Activated gamma-delta T cell (primary cell): ENCODE data around the gene MACROD2.
"Not testable (repeated sequence)": the region's sequence is repeated elsewhere in the genome, so short reads cannot be mapped to it uniquely, and the experiment has no call there.

Source experiments
- DNase-seq: peaks from one replicate; lab custom pipeline; 2025; lab: John Stamatoyannopoulos, UW

Gene MACROD2

GRCh38 chr20:15958142-15958541 is 1962.8 kb downstream of the MACROD2 start:
- DNase-seq, result no peak

DNA sequence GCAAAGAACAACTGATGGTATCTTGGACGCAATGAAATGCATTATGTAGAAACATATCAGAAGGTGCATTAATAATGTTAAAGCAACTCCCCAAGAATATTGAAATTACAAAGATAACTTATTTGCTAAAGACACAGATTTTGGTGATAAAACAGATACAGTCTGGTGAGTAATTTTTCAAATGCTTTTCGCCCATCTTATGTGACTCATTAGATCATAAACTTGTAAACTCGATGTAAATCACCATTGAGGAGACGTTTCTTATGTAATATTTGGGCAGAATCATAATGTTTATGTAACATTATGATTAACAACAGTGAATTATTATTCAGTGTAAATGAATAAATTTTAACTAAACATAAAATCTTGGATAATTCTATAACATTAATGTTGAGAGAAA is 1969.8 kb downstream of the MACROD2 start:
- DNase-seq, result no peak

DNA sequence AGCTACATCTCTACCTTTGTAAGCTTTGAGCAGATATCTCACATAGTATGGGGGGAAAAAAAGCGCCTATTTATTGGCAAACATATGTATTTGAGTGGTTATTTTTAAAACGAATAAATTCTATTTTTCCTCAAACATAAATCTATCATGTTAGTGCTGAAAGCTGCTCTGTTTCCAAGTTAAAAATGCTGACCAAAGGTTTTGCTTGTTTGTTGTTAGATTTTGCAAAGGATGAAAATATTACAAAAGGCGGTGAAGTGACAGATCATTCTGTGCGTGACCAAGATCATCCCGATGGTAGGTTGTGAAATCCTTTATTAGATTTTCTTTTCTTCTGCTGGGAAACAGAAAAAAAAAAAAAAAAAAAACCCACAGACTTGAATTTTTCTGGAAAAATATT is 1972.0 kb downstream of the MACROD2 start:
- DNase-seq, result no peak

DNA sequence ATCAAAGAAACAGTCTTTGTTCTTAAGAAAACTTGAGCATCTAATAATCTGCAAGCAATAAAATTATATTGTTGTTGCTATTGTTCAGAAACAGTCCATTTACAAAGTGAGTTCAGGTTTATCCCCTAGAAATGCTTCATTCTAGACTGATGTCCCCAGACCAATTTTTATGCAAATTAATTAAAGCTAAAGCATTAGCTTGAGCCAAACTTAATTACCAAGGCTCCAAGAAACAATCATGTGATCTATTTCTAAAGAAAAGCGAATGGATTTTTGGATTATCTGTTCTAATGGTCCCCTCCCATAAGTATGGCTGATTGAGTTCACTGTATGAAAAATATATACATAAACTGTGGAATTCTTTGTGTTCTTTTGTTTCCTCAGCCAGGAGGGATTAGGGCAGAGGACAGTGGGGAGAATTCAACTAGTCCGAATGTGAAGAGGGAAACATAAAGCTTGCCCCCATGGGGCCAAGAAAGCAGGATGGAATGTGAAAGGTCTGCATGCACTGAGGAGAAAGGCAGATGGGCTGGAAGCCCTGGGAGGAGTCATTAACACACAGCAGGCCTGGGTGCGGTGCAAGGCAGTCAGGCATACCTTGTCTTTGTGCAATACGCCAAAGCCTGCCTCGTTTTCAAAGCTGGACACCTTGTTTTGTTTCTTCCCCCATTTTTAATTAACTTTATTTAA is 1980.9 kb downstream of the MACROD2 start:
- no peak for DNase-seq

DNA sequence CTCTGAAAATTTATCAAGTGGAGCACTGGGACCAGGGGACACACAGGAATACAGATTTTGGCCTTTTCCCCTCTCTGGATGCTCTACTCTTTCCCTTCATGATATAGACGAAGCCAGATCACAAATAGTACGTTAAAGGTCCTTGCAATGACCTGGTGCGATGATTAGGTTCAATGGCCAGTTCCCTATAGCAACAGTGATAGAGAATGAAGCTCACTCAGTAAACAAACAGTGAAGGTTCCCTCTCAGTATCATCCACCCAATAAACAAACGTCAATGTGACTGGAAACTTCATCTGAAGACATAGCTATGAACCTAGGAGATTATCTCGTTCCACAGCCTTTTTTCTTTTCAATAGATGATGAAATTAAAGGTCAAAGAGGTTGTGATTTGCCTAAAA is 1981.7 kb downstream of the MACROD2 start:
- DNase-seq, result no peak

- no peak for DNase-seq
Measured at GRCh38 chr20:15977758-15978157, 1982.4 kb downstream of the MACROD2 start.

- DNase-seq, result not testable (repeated sequence)
Measured at GRCh38 chr20:15985494-15986368, 1990.4 kb downstream of the MACROD2 start.

- no peak for DNase-seq
Measured at GRCh38 chr20:15986690-15987089, 1991.4 kb downstream of the MACROD2 start.

- DNase-seq, result no peak
Measured at GRCh38 chr20:15991279-15991678, 1996.0 kb downstream of the MACROD2 start.

- no peak for DNase-seq
Measured at GRCh38 chr20:15992564-15992963, 1997.2 kb downstream of the MACROD2 start.

DNA sequence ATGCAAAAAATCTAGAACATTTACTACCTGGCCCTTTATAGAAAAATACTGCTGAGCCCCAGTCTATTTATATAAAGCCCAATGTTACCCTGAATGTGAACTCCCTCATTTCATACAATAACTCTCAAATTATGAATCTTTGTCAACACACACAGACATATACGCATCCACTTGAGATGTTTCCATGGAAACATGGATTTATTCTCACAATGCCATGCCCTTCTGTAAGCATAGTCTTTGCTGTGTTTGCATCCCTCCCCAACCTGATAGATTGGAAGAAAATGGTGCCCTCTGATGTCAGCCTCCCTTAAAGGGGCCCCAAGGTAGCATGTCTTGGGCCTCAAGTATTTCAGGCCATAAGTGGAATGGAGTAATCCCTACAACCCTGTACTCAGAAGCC is 2004.8 kb downstream of the MACROD2 start:
- no peak for DNase-seq

DNA sequence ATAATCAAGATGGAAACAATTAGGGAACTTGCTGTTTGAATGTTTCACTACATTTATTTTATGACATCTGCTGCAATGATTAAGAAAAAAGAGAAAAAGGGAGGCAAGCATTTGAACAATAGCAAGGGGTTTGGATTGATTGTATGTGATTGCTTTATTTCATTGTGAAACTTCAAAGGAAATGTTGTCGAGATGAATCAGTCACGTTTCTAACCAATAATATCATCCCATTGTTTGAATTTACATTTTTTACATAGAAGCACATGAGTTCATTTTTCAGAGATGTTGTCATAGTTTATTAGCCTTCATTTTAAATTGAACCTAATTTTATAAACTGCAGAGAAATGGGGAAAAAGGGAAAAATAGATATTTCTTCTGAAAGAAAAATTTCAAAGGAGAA is 2006.0 kb downstream of the MACROD2 start:
- no peak for DNase-seq

DNA sequence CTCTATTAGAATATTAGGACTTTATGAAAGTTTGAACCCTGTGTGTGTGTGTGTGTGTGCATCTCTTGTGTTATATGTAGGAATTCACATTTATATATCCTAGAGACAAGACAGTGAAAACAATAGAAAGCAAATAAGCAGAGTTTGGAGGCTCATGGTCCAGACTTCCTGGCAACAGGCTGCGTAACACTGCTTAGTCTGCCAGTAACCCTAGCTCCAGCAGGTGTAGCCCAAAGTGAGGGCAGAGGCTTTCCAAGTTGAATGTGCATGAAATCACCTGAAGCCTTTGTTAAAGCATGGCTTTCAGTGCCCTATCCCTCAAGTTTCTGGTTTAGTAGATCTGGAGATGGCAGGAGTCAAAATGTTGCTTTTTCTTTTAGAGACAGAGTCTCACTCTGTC is 2008.0 kb downstream of the MACROD2 start:
- DNase-seq, result no peak

- DNase-seq, result no peak
Measured at GRCh38 chr20:16004108-16004854, 2009.0 kb downstream of the MACROD2 start.

GRCh38 chr20:16005021-16005914 is 2010.0 kb downstream of the MACROD2 start:
- no peak for DNase-seq

DNA sequence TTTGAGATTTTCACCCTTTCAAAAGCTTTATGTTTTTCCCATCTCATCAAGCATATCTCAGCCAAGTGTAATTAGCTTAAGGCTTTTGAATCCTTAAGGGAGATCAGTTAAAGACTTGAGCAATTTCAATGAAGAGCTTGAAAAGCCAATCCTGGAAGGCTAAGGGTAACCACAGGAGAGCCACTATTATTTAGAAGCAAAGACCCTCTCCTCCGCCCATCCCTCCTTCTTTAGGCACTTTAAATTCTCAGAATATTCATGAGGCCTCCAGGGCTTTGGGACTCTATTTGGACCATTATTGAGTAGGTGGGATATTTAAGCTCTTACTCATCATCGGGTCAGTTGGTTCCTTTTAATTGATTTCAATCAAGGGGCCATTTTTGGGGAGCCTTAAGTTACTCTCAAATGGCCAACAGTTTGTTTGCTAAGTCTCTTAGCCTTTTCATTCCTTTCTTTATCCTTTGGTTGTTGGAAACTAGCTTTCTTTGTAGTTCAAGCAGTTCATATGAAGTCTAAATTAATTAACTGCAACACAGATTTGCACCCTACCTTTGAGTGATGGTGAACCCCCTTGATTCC is 2010.7 kb downstream of the MACROD2 start:
- no peak for DNase-seq

DNA sequence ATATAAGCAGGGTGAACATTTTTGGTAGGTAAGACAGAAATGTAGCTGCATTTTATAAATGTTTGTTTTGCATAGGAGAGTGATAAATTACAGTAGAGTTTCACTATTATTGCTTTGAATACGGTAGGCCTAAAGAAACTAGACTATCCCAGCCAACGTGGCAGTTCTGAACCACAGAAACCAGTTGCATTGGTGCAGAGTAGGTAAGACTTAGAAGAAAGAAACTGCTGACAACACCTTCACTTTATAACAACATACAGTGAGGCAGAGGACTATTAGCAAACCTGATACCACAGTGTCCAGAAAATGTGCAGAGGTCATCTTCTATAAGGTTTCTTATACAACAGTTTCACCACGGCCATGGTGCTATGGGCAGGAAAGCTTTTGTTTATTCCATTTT is 2011.8 kb downstream of the MACROD2 start:
- DNase-seq, result no peak

DNA sequence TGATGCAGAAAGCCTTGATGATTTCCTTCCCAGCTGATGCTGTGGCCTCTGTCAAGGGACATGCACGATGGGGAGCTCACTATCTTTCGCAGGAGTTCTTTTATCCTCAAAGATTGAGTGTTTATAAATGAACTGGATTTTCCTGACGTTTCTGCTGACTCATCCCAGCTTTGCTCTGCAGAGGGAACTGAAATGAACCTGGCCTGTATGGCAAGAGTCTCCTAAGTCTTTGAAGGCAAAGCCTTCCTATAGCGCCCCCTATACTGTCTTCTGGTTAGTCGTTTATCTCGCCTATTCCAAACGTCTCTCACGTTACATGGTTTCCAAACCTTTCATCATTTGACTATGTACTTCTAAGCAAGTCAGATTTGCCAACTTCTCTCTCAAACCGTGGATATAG is 2012.6 kb downstream of the MACROD2 start:
- DNase-seq, result no peak

DNA sequence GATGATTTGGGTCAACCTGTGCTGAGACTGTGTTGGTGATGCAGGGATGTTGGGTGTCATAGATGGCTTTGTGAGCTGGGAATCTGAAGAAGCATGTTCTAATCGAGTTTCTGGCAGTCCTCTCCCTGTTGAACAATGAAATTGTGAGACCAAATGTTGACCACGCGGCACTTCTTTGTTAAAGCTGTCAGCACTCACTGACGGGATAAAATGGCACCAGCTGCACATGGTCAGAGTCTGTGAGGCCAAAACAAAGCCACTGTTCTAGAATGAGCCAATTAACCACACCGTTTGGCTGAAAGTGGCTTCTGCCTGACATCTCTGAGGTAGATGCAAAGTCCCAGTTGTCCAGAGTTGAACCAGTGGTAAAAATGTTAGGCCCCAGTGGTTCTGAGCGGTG is 2015.7 kb downstream of the MACROD2 start:
- no peak for DNase-seq

DNA sequence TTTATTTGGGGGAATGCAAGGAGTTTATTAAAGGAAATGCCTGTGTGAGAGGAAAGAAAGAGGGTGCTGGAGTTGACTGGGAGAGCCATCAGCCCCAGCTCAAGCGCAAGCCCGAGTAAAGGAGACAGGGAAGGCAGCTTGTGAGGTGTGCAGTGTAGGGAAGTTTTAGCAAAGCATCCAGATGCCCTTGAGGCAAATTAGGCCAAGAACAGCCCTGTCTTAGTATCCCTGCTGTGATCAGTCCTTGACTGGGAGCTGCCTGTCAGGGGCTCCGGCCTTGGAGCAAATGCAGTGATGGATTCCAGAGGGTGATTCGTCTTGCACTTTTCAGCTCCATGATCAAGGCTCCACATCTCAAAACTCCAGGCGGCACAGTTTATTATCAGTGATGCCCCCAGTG is 2016.2 kb downstream of the MACROD2 start:
- no peak for DNase-seq

GRCh38 chr20:16012934-16013333 is 2017.6 kb downstream of the MACROD2 start:
- not testable (repeated sequence) for DNase-seq
